Measurements from ENCODE around the gene RPS6KL1. TPM values are rescaled to one million over a fixed set of nuclear protein-coding genes. Genes with fewer than 3 reads are reported as not detected.

RPS6KL1 gene
- polyA plus RNA-seq, 1 donor = 14.3 TPM

- DNase-seq = no peak
Measured at GRCh38 chr14:74911221-74911620, 11.8 kb downstream of the RPS6KL1 start.

GRCh38 chr14:74910556-74910955 lies 12.5 kb downstream of the RPS6KL1 start:
- no peak for DNase-seq

GRCh38 chr14:74909911-74910310 lies 13.1 kb downstream of the RPS6KL1 start:
- DNase-seq = no peak

GRCh38 chr14:74909501-74909900 lies 13.6 kb downstream of the RPS6KL1 start:
- DNase-seq = no peak

GRCh38 chr14:74908861-74909341 lies 14.2 kb downstream of the RPS6KL1 start:
- no peak for DNase-seq

- no peak for DNase-seq
Measured at GRCh38 chr14:74907744-74908143, 15.3 kb downstream of the RPS6KL1 start.

GRCh38 chr14:74906925-74907521 lies 16.0 kb downstream of the RPS6KL1 start:
- DNase-seq = no peak

GRCh38 chr14:74905595-74906142 lies 17.4 kb downstream of the RPS6KL1 start:
- DNase-seq = peak; percentile 63

- DNase-seq = no peak
Measured at GRCh38 chr14:74904635-74905503, 18.2 kb downstream of the RPS6KL1 start.

GRCh38 chr14:74902941-74903705 lies 19.9 kb downstream of the RPS6KL1 start:
- no peak for DNase-seq

- DNase-seq = no peak
Measured at GRCh38 chr14:74898694-74899093, 24.4 kb downstream of the RPS6KL1 start.

- no peak for DNase-seq
Measured at GRCh38 chr14:74898083-74898482, 25.0 kb downstream of the RPS6KL1 start.

GRCh38 chr14:74897642-74898041 lies 25.4 kb downstream of the RPS6KL1 start:
- no peak for DNase-seq

GRCh38 chr14:74896400-74896799 lies 26.7 kb downstream of the RPS6KL1 start:
- DNase-seq = no peak

- DNase-seq = no peak
Measured at GRCh38 chr14:74893614-74894091, 29.4 kb downstream of the RPS6KL1 start.

GRCh38 chr14:74892745-74893144 lies 30.3 kb downstream of the RPS6KL1 start:
- DNase-seq = no peak

- DNase-seq = no peak
Measured at GRCh38 chr14:74891870-74892269, 31.2 kb downstream of the RPS6KL1 start.

- DNase-seq = no peak
Measured at GRCh38 chr14:74890262-74890661, 32.8 kb downstream of the RPS6KL1 start.

GRCh38 chr14:74888164-74889158 lies 34.6 kb downstream of the RPS6KL1 start:
- DNase-seq = no peak

GRCh38 chr14:74886001-74886400 lies 37.1 kb downstream of the RPS6KL1 start:
- DNase-seq = no peak

Measured in hindlimb muscle (tissue), 1 donor.